Neural cell (in vitro differentiated cells): ENCODE results near the gene MYO15A. TPM values are rescaled to one million over a fixed set of nuclear protein-coding genes. Genes with fewer than 3 reads are reported as not detected.

Experiments
- H2AFZ ChIP-seq: fragments of 200-600, 300-800 bp; sonication (generic), shearing (Covaris generic); 2 replicates; pipeline ENCODE4 v1.6.0; 2014; ENCODE audit warnings: low read depth, mild to moderate bottlenecking, antibody characterized with exemption, low read length, moderate library complexity
- H3F3A ChIP-seq: fragments of 200-600 bp; shearing (Covaris generic); 2 replicates; pipeline ENCODE4 v1.6.1; 2016; ENCODE audit warnings: mild to moderate bottlenecking, moderate library complexity, mixed read lengths, antibody characterized with exemption, low read length; ENCODE audit not compliant: insufficient read depth, poor library complexity, severe bottlenecking
- H3K27ac ChIP-seq: fragments of 200-600, 300-800 bp; sonication (generic), shearing (Covaris generic); 2 replicates; pipeline ENCODE4 v1.5.1; 2014; ENCODE audit warnings: mild to moderate bottlenecking, low read length, moderate library complexity
- H3K27me3 ChIP-seq: fragments of 300-800, 200-600 bp; sonication (generic), shearing (Covaris generic); 2 replicates; pipeline ENCODE4 v1.6.0; 2014; ENCODE audit warnings: mild to moderate bottlenecking, low read depth, low read length, moderate library complexity; ENCODE audit not compliant: insufficient read depth
- H3K36me3 ChIP-seq: fragments of 300-800, 200-600 bp; sonication (generic), shearing (Covaris generic); 2 replicates; pipeline ENCODE4 v1.5.1; 2014; ENCODE audit warnings: mild to moderate bottlenecking, antibody characterized with exemption, low read length, moderate library complexity; ENCODE audit not compliant: insufficient read depth
- H3K4me2 ChIP-seq: fragments of 300-800, 200-600 bp; sonication (generic), shearing (Covaris generic); 2 replicates; pipeline ENCODE4 v1.6.0; 2014; ENCODE audit warnings: mild to moderate bottlenecking, low read length
- H3K4me3 ChIP-seq: fragments of 300-800, 200-600 bp; sonication (generic), shearing (Covaris generic); 2 replicates; pipeline ENCODE4 v1.5.1; 2014; ENCODE audit warnings: mild to moderate bottlenecking, low read length, moderate library complexity
- H3K79me2 ChIP-seq: fragments of 200-600 bp; shearing (Covaris generic); replicated peaks from 2 replicates; pipeline ENCODE4 v1.6.0; 2014; ENCODE audit warnings: mild to moderate bottlenecking, low read length, moderate library complexity; ENCODE audit not compliant: insufficient read depth
- H3K9ac ChIP-seq: fragments of 300-800, 200-600 bp; sonication (generic), shearing (Covaris generic); 2 replicates; pipeline ENCODE4 v1.6.1; 2016; ENCODE audit warnings: mild to moderate bottlenecking, low read length, mixed read lengths
- H3K9me2 ChIP-seq: fragments of 200-600 bp; shearing (Covaris generic); 2 replicates; pipeline ENCODE4 v1.6.1; 2016; ENCODE audit warnings: mild to moderate bottlenecking, low read length, mixed read lengths; ENCODE audit not compliant: insufficient read depth
- H3K9me3 ChIP-seq: fragments of 200-600, 300-800 bp; sonication (generic), shearing (Covaris generic); 2 replicates; pipeline ENCODE4 v1.6.1; 2016; ENCODE audit warnings: mild to moderate bottlenecking, mixed run types, low read length, moderate library complexity, mixed read lengths
- H4K20me1 ChIP-seq: fragments of 200-600 bp; shearing (Covaris generic); 2 replicates; pipeline ENCODE4 v1.6.1; 2016; ENCODE audit warnings: mild to moderate bottlenecking, mixed run types; ENCODE audit not compliant: insufficient read depth
- EP300 ChIP-seq: fragments of 450-650 bp; conservative IDR thresholded peaks from 2 replicates; pipeline ENCODE4 v1.6.1; 2014; ENCODE audit warnings: antibody characterized with exemption, mild to moderate bottlenecking, moderate library complexity; ENCODE audit not compliant: poor library complexity, severe bottlenecking
- EZH2 ChIP-seq: fragments of 200-600, 300-800 bp; shearing (Covaris generic), sonication (generic); IDR thresholded peaks from 2 replicates; pipeline ENCODE4 v1.6.1; 2014; ENCODE audit warnings: antibody characterized with exemption, low read length, borderline replicate concordance, mild to moderate bottlenecking; ENCODE audit not compliant: insufficient read depth, poor library complexity, severe bottlenecking
- MXI1 ChIP-seq: fragments of 450-650 bp; conservative IDR thresholded peaks from 2 replicates; pipeline ENCODE4 v1.6.1; 2014; ENCODE audit warnings: antibody characterized with exemption, mild to moderate bottlenecking; ENCODE audit not compliant: poor library complexity, severe bottlenecking
- POLR2AphosphoS5 ChIP-seq: IDR thresholded peaks from 2 replicates; pipeline ENCODE4 v1.6.1; 2012
- RAD21 ChIP-seq: fragments of 450-650 bp; conservative IDR thresholded peaks from 2 replicates; pipeline ENCODE4 v1.6.1; 2014; ENCODE audit warnings: antibody characterized with exemption, mild to moderate bottlenecking, moderate library complexity
- REST ChIP-seq: IDR thresholded peaks from 2 replicates; pipeline ENCODE4 v1.6.1; 2012; ENCODE audit warnings: borderline replicate concordance
- SMC3 ChIP-seq: fragments of 450-650 bp; conservative IDR thresholded peaks from 2 replicates; pipeline ENCODE4 v1.6.1; 2014; ENCODE audit warnings: antibody characterized with exemption, mild to moderate bottlenecking, moderate library complexity; ENCODE audit not compliant: poor library complexity
- TAF1 ChIP-seq: IDR thresholded peaks from 2 replicates; pipeline ENCODE4 v1.6.1; 2012; ENCODE audit warnings: low read depth
- polyA minus RNA-seq: library from RNA; depleted of rRNA, polyadenylated mRNA; stranded (reverse); fragments of >200 nt; gene quantifications from 2 replicates; pipeline ENCODE4 v1.2.3, GENCODE V29; 2014
- polyA plus RNA-seq: library from polyadenylated mRNA; depleted of rRNA; stranded (reverse); fragments of >200 nt; gene quantifications from 2 replicates; pipeline ENCODE4 v1.2.3, GENCODE V29; 2014
- TF ChIP-seq, protein P1 (sequence below): fragments of 450-650 bp; IDR thresholded peaks from 2 replicates; pipeline ENCODE4 v1.5.1; 2014; ENCODE audit warnings: antibody characterized with exemption, mild to moderate bottlenecking, moderate library complexity; ENCODE audit not compliant: poor library complexity, severe bottlenecking

The MYO15A gene
- polyA plus RNA-seq (1.5 and 1.9 TPM in 2 replicates), polyA minus RNA-seq (0.81 and 1.9 TPM in 2 replicates)

- H3F3A ChIP-seq: no peaks in the 10 kb centered on the region
- no peaks in the 10 kb centered on the region for H4K20me1 ChIP-seq
- TF ChIP-seq MXI1: no peak
- no peak for TF ChIP-seq EZH2
- no peak for TF ChIP-seq EP300
- no peak for TF ChIP-seq RAD21
- no peak for TF ChIP-seq TAF1
- TF ChIP-seq, protein P1, sequence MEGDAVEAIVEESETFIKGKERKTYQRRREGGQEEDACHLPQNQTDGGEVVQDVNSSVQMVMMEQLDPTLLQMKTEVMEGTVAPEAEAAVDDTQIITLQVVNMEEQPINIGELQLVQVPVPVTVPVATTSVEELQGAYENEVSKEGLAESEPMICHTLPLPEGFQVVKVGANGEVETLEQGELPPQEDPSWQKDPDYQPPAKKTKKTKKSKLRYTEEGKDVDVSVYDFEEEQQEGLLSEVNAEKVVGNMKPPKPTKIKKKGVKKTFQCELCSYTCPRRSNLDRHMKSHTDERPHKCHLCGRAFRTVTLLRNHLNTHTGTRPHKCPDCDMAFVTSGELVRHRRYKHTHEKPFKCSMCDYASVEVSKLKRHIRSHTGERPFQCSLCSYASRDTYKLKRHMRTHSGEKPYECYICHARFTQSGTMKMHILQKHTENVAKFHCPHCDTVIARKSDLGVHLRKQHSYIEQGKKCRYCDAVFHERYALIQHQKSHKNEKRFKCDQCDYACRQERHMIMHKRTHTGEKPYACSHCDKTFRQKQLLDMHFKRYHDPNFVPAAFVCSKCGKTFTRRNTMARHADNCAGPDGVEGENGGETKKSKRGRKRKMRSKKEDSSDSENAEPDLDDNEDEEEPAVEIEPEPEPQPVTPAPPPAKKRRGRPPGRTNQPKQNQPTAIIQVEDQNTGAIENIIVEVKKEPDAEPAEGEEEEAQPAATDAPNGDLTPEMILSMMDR: no peak
- no peak for TF ChIP-seq POLR2AphosphoS5
- no peak for TF ChIP-seq REST
- TF ChIP-seq SMC3: no peak
- no peak within 1 kb of the TSS for H3K9ac ChIP-seq
- H3K9me2 ChIP-seq: no peaks in the 10 kb centered on the region
- no peaks in the 10 kb centered on the region for H3K9me3 ChIP-seq
- H3K79me2 ChIP-seq: no peaks in the 10 kb centered on the region
- H3K4me2 ChIP-seq: no peak within 1 kb of the TSS
- no peak within 1 kb of the TSS for H2AFZ ChIP-seq
- H3K27me3 ChIP-seq: no peaks in the 10 kb centered on the region
- H3K36me3 ChIP-seq: no peaks in the 10 kb centered on the region
- H3K4me3 ChIP-seq: no peak within 1 kb of the TSS
- no peak within 1 kb of the TSS for H3K27ac ChIP-seq
These were observed at the start of gene MYO15A for GRCh38 chr17:18108401-18109312. Gene MYO15A (plus strand): TSS chr17:18108756. CDS start chr17:18118801, 10,045 bp downstream.

GRCh38 chr17:18059283-18059682, 49.3 kb upstream of the MYO15A start:
- no peaks in the 10 kb centered on the region for H3K36me3 ChIP-seq
- H3K27me3 ChIP-seq: no peaks in the 10 kb centered on the region
- no peaks in the 10 kb centered on the region for H3K9me2 ChIP-seq
- no peak overlapping the region for H3K9ac ChIP-seq
- no peaks in the 10 kb centered on the region for H3K9me3 ChIP-seq
- H3F3A ChIP-seq: no peaks in the 10 kb centered on the region
- no peaks in the 10 kb centered on the region for H4K20me1 ChIP-seq
- no peak overlapping the region for H3K4me3 ChIP-seq
- TF ChIP-seq RAD21 (no peak), SMC3 (no peak), EZH2 (no peak), MXI1 (no peak), POLR2AphosphoS5 (no peak), REST (no peak), EP300 (no peak), TAF1 (no peak)
- TF ChIP-seq, protein P1: no peak
- H3K27ac ChIP-seq: no peak overlapping the region
- no peaks in the 10 kb centered on the region for H3K79me2 ChIP-seq
- H2AFZ ChIP-seq: no peak overlapping the region
- H3K4me2 ChIP-seq: no peak overlapping the region
